Measurements from ENCODE around the gene CCDC90B. TPM values are rescaled to one million over a fixed set of nuclear protein-coding genes. Genes with fewer than 3 reads are reported as not detected.

The CCDC90B gene
- total and polyA plus RNA-seq, 5 donors from 2014 or later, result 35.9 to 77.6 (median 70.1) TPM

DNA sequence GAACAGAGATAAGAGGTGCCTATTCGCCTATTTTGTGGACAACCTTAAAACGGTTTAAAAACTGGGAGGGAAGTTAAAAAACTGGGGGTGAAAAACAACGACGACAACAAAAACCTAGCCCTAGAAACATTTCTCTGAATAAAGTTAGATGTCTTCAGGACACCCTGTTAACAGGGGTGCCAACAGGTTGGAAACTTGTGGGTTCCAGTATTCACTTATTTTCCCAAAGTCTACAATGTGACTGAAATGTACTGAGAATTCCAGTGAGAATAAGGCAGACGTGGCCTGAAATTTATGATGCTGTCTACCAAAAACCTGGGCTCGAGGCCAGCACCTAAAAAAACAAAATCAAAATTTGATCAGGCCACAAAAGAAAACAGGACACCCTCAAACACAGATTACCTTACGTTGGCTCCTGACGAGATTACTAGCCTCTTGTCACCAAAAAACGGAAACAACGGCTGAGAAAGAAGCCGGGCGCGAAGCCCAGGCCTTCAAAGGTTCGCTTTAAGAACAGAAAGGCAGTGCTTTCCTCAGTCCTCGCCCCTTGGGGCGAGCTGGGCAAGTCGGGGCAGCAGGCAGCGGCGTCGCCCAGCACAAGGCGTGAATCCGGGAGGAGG lies 906 bp downstream of the CCDC90B start:
- Mint-ChIP-seq H3K4me3 (peak overlapping the region; percentile 94 to 99 (median 98)), H3K9me3 (peaks cover 0 to 4% (median 0%) of the 10 kb centered on the region in 7 donors), H3K27me3 (peaks cover 14% of the 10 kb centered on the region), H3K27ac (peak overlapping the region; percentile 93 to 100 (median 98)), H3K4me1 (peaks cover 17 to 57% (median 41%) of the 10 kb centered on the region in 4 donors), H3K36me3 (no peaks in the 10 kb centered on the region)
- DNase-seq (no peak), ATAC-seq (ENCODE audit: low read depth in 2 of 2) (peak; percentile 10 to 11)
- Histone ChIP-seq H3K9me3 (ENCODE audit: control insufficient read depth in 2 of 2, low read length in 2 of 2) (no peaks in the 10 kb centered on the region), H3K27ac (ENCODE audit: insufficient read depth, low read length, poor library complexity, severe bottlenecking) (peak overlapping the region; percentile 98), H3K36me3 (ENCODE audit: control insufficient read depth, insufficient read depth, low read length) (no peaks in the 10 kb centered on the region), H3K27me3 (ENCODE audit: control insufficient read depth, insufficient read depth, low read length) (no peaks in the 10 kb centered on the region), H3K4me1 (ENCODE audit: control insufficient read depth, insufficient read depth, low read length, poor library complexity, severe bottlenecking) (peaks cover 16% of the 10 kb centered on the region), H3K4me3 (ENCODE audit: low read depth, low read length) (peak overlapping the region; percentile 93)

DNA sequence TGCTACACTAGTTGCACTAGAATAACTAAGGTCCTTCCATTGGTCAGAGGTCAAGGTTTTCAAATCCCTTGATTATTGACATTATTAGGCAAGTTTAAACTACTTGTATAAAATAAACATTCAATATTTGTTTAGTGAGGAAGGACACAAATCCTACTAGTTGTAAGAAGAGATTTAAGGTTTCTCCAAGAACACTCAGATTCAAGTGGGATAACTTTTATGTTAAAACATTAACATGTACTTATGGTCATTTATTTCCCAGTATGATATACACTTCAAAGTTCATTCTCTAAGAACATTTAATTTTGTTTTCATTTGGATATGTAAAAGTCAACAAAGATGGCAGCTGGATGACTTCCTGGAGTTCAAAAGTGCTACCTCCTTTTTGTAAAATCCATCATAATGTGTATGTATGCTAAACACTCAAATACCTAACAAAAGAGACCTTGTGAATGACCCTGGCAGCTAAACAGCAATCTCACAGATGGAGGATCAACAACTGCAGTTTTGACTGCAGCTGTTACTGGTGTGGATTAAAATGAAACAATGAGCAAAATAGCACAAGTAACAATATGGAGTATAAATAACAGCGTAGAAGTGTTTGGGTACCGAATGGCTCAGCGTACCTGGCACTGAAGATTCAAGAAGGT lies 1.5 kb downstream of the CCDC90B start:
- Histone ChIP-seq H3K4me1 (ENCODE audit: control insufficient read depth, insufficient read depth, low read length, poor library complexity, severe bottlenecking) (peaks cover 16% of the 10 kb centered on the region), H3K9me3 (ENCODE audit: control insufficient read depth in 2 of 2, low read length in 2 of 2) (no peaks in the 10 kb centered on the region), H3K4me3 (ENCODE audit: low read depth, low read length) (peak overlapping the region; percentile 93), H3K27ac (ENCODE audit: insufficient read depth, low read length, poor library complexity, severe bottlenecking) (peak overlapping the region; percentile 98), H3K27me3 (ENCODE audit: control insufficient read depth, insufficient read depth, low read length) (no peaks in the 10 kb centered on the region), H3K36me3 (ENCODE audit: control insufficient read depth, insufficient read depth, low read length) (peaks cover 6% of the 10 kb centered on the region)
- ATAC-seq (ENCODE audit: low read depth in 2 of 2) (no peak), DNase-seq (peak in 1 of 3 donors; percentile 11)
- H3K27ac Mint-ChIP-seq, result peak overlapping the region; percentile 93 to 100 (median 98)
- H3K9me3 Mint-ChIP-seq, result peaks cover 0 to 4% (median 0%) of the 10 kb centered on the region in 7 donors
- peaks cover 21 to 59% (median 45%) of the 10 kb centered on the region in 4 donors for H3K4me1 Mint-ChIP-seq
- H3K4me3 Mint-ChIP-seq, result peak overlapping the region; percentile 94 to 99 (median 98)
- peaks cover 2% of the 10 kb centered on the region for H3K36me3 Mint-ChIP-seq
- peaks cover 14% of the 10 kb centered on the region for H3K27me3 Mint-ChIP-seq

DNA sequence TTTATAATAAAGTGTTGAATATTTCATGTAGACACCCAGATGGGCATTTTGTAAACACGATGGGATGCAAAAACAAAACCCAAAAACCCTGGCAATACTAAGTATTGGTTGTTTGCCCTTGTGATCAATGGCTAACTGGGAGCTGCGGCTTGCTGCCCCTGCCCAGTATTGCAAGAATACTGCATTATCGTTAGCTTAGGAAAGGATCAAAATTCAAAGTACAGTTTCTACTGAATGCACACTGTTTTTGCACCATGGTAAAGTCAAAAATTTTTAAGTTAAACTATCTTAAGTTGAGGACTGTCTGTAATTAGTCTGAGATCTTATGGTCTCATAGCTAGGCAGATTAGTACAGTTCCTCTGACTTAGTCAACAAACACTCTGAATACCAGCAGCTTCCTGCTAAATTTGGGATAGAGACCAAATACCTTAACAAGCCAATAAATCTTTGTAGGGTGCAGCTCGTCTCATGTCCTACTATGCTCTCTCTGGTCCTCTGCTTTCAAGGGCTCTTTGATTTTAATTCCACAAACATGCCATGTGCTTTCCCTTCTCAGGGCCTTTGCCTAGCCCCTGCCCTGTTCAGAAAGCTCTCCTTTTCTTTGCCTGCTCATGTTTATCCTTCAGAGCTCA lies 4.0 kb downstream of the CCDC90B start:
- H3K4me1 Mint-ChIP-seq, result peaks cover 25 to 59% (median 47%) of the 10 kb centered on the region in 4 donors
- DNase-seq (no peak), ATAC-seq (ENCODE audit: low read depth in 2 of 2) (no peak)
- H3K27ac Mint-ChIP-seq, result peak overlapping the region in 1 of 3 donors; percentile 68
- H3K27me3 Mint-ChIP-seq, result peaks cover 8% of the 10 kb centered on the region
- H3K9me3 Mint-ChIP-seq, result peaks cover 0 to 4% (median 0%) of the 10 kb centered on the region in 7 donors
- Histone ChIP-seq H3K4me1 (ENCODE audit: control insufficient read depth, insufficient read depth, low read length, poor library complexity, severe bottlenecking) (peaks cover 16% of the 10 kb centered on the region), H3K36me3 (ENCODE audit: control insufficient read depth, insufficient read depth, low read length) (peaks cover 23% of the 10 kb centered on the region), H3K9me3 (ENCODE audit: control insufficient read depth in 2 of 2, low read length in 2 of 2) (no peaks in the 10 kb centered on the region), H3K27ac (ENCODE audit: insufficient read depth, low read length, poor library complexity, severe bottlenecking) (no peak overlapping the region), H3K27me3 (ENCODE audit: control insufficient read depth, insufficient read depth, low read length) (no peaks in the 10 kb centered on the region), H3K4me3 (ENCODE audit: low read depth, low read length) (peak overlapping the region; percentile 13)
- H3K4me3 Mint-ChIP-seq, result peak overlapping the region; percentile 17 to 58 (median 36)
- H3K36me3 Mint-ChIP-seq, result peaks cover 11% of the 10 kb centered on the region

DNA sequence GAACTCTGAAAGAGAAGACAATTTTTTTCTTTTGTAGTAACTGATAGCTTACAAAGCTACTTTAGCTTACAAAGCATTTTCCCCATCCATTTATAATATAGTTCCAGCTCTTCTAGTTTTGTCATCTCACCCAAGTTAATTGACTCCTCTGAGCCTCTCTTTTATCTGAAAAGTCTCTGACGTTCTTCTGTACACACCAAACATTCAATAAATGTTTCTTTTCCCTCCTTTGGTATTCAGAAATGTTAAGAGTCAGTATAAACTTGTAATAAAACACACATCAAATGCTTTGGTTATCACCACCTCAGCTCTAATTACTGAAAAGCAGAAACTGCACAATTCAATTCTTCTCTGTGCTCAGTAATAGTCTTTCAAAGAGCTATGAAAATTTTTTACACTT lies 5.9 kb downstream of the CCDC90B start:
- peaks cover 43% of the 10 kb centered on the region for H3K36me3 ChIP-seq (ENCODE audit: control insufficient read depth, insufficient read depth, low read length)
- no peak overlapping the region for H3K4me3 Mint-ChIP-seq
- H3K9me3 ChIP-seq (ENCODE audit: control insufficient read depth in 2 of 2, low read length in 2 of 2), result no peaks in the 10 kb centered on the region
- H3K27ac Mint-ChIP-seq, result no peak overlapping the region
- peaks cover 24 to 49% (median 42%) of the 10 kb centered on the region in 4 donors for H3K4me1 Mint-ChIP-seq
- no peaks in the 10 kb centered on the region for H3K27me3 Mint-ChIP-seq
- H3K4me1 ChIP-seq (ENCODE audit: control insufficient read depth, insufficient read depth, low read length, poor library complexity, severe bottlenecking), result peaks cover 13% of the 10 kb centered on the region
- no peak overlapping the region for H3K4me3 ChIP-seq (ENCODE audit: low read depth, low read length)
- peaks cover 16% of the 10 kb centered on the region for H3K36me3 Mint-ChIP-seq
- DNase-seq (no peak), ATAC-seq (ENCODE audit: low read depth in 2 of 2) (no peak)
- no peaks in the 10 kb centered on the region for H3K9me3 Mint-ChIP-seq
- no peak overlapping the region for H3K27ac ChIP-seq (ENCODE audit: insufficient read depth, low read length, poor library complexity, severe bottlenecking)
- no peaks in the 10 kb centered on the region for H3K27me3 ChIP-seq (ENCODE audit: control insufficient read depth, insufficient read depth, low read length)

GRCh38 chr11:83278351-83278750 lies 7.8 kb downstream of the CCDC90B start:
- Mint-ChIP-seq H3K36me3 (peaks cover 20% of the 10 kb centered on the region), H3K27me3 (no peaks in the 10 kb centered on the region), H3K27ac (no peak overlapping the region), H3K9me3 (no peaks in the 10 kb centered on the region), H3K4me1 (peaks cover 15 to 41% (median 30%) of the 10 kb centered on the region in 4 donors), H3K4me3 (no peak overlapping the region)
- H3K27me3 ChIP-seq (ENCODE audit: control insufficient read depth, insufficient read depth, low read length), result no peaks in the 10 kb centered on the region
- H3K9me3 ChIP-seq (ENCODE audit: control insufficient read depth in 2 of 2, low read length in 2 of 2), result no peaks in the 10 kb centered on the region
- H3K36me3 ChIP-seq (ENCODE audit: control insufficient read depth, insufficient read depth, low read length), result peaks cover 58% of the 10 kb centered on the region
- H3K4me1 ChIP-seq (ENCODE audit: control insufficient read depth, insufficient read depth, low read length, poor library complexity, severe bottlenecking), result no peaks in the 10 kb centered on the region
- H3K4me3 ChIP-seq (ENCODE audit: low read depth, low read length), result no peak overlapping the region
- DNase-seq (no peak), ATAC-seq (ENCODE audit: low read depth in 2 of 2) (no peak)
- H3K27ac ChIP-seq (ENCODE audit: insufficient read depth, low read length, poor library complexity, severe bottlenecking), result no peak overlapping the region

GRCh38 chr11:83275888-83276641 lies 10.1 kb downstream of the CCDC90B start:
- H3K36me3 ChIP-seq (ENCODE audit: control insufficient read depth, insufficient read depth, low read length), result peaks cover 76% of the 10 kb centered on the region
- H3K27ac Mint-ChIP-seq, result no peak overlapping the region
- H3K9me3 Mint-ChIP-seq, result peaks cover 0 to 6% (median 0%) of the 10 kb centered on the region in 7 donors
- no peaks in the 10 kb centered on the region for H3K9me3 ChIP-seq (ENCODE audit: control insufficient read depth in 2 of 2, low read length in 2 of 2)
- H3K4me1 Mint-ChIP-seq, result peaks cover 16 to 27% (median 18%) of the 10 kb centered on the region in 4 donors
- no peak overlapping the region for H3K4me3 Mint-ChIP-seq
- H3K4me1 ChIP-seq (ENCODE audit: control insufficient read depth, insufficient read depth, low read length, poor library complexity, severe bottlenecking), result no peaks in the 10 kb centered on the region
- peaks cover 38% of the 10 kb centered on the region for H3K36me3 Mint-ChIP-seq
- H3K27me3 ChIP-seq (ENCODE audit: control insufficient read depth, insufficient read depth, low read length), result no peaks in the 10 kb centered on the region
- no peak overlapping the region for H3K4me3 ChIP-seq (ENCODE audit: low read depth, low read length)
- no peak overlapping the region for H3K27ac ChIP-seq (ENCODE audit: insufficient read depth, low read length, poor library complexity, severe bottlenecking)
- ATAC-seq (ENCODE audit: low read depth in 2 of 2) (no peak), DNase-seq (no peak)
- H3K27me3 Mint-ChIP-seq, result no peaks in the 10 kb centered on the region

DNA sequence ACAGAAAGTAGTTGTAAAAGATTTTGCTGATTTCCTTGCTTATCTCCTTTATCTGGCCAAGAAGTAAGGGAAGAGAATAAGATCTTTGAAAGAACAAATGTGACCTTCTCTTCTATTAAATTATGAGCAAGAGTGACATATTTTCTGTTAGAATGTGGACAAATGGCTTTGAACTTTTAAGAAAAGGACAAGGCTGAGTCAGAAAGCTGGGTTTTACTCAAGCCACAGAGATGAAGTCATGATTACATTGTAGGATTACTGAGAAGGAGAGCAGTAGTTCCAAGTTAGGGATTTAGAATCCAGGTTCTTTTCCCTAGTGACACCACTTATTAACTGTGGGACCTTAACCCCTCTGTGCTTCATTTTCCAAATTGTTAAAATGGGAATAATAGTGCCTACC lies 13.5 kb downstream of the CCDC90B start:
- peaks cover 4 to 35% (median 26%) of the 10 kb centered on the region in 4 donors for H3K4me1 Mint-ChIP-seq
- H3K36me3 Mint-ChIP-seq, result peaks cover 57% of the 10 kb centered on the region
- Histone ChIP-seq H3K4me1 (ENCODE audit: control insufficient read depth, insufficient read depth, low read length, poor library complexity, severe bottlenecking) (no peaks in the 10 kb centered on the region), H3K27me3 (ENCODE audit: control insufficient read depth, insufficient read depth, low read length) (no peaks in the 10 kb centered on the region), H3K9me3 (ENCODE audit: control insufficient read depth in 2 of 2, low read length in 2 of 2) (no peaks in the 10 kb centered on the region), H3K27ac (ENCODE audit: insufficient read depth, low read length, poor library complexity, severe bottlenecking) (no peak overlapping the region), H3K4me3 (ENCODE audit: low read depth, low read length) (no peak overlapping the region), H3K36me3 (ENCODE audit: control insufficient read depth, insufficient read depth, low read length) (peaks cover 58% of the 10 kb centered on the region)
- H3K27me3 Mint-ChIP-seq, result no peaks in the 10 kb centered on the region
- ATAC-seq (ENCODE audit: low read depth in 2 of 2), result no peak
- no peak overlapping the region for H3K4me3 Mint-ChIP-seq
- DNase-seq, result no peak
- H3K9me3 Mint-ChIP-seq, result peaks cover 0 to 6% (median 0%) of the 10 kb centered on the region in 7 donors
- no peak overlapping the region for H3K27ac Mint-ChIP-seq

Measured in CD4-positive, CD25-positive, alpha-beta regulatory T cell (primary cell).